GM21360 (cell line): Measurements from ENCODE around the gene ZNF521.
"Not testable (repeated sequence)": the region's sequence is repeated elsewhere in the genome, so short reads cannot be mapped to it uniquely, and the experiment has no call there.

Experiments used
- ATAC-seq: cut with Tn5 transposase; IDR thresholded peaks from one replicate; pipeline ENCODE4 v1.9.1; 2021; ENCODE audit warnings: mild to moderate bottlenecking, moderate library complexity; ENCODE audit not compliant: unreplicated experiment

The ZNF521 gene

DNA sequence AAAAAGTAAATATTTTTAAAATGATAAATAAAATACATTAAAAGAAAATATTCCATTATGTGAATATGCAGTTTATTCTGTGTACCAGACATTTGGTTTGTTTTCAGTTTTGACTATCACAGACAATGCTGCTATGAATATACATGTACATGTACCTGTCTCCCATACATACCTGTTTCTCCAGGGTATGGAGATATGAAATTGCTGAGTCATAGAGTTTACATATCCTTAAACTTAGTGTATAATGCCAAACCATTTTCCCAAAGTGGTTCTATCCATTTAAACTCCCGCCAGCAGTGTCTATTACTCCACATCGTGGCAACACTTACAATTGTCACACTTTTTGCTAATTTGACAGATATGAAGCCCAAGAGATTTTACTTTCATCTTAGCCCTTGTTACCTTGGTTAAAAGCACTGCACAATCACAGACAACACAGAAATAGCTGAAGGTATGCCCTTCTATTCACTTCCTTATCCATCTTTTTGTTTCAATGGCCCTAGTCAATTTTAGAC is 56.3 kb downstream of the ZNF521 start:
- no peak for ATAC-seq

DNA sequence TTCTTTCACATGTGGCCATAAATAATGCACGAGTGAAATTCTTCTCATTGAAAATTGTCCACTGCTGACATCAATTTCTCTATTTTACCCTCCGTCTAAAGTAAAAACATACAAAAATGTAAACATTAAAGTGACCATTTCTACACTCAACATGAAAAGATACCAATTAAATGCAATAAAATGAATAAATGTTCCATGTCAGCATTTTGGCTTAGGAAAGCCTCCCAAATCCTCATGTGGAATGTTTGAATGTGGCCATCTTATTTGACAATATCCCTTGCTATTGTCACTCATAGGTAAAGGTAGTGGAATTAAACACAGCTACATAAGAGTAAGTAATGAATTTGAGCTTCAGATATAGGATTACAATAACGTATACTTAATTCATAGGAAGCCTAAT is 60.8 kb downstream of the ZNF521 start:
- no peak for ATAC-seq

DNA sequence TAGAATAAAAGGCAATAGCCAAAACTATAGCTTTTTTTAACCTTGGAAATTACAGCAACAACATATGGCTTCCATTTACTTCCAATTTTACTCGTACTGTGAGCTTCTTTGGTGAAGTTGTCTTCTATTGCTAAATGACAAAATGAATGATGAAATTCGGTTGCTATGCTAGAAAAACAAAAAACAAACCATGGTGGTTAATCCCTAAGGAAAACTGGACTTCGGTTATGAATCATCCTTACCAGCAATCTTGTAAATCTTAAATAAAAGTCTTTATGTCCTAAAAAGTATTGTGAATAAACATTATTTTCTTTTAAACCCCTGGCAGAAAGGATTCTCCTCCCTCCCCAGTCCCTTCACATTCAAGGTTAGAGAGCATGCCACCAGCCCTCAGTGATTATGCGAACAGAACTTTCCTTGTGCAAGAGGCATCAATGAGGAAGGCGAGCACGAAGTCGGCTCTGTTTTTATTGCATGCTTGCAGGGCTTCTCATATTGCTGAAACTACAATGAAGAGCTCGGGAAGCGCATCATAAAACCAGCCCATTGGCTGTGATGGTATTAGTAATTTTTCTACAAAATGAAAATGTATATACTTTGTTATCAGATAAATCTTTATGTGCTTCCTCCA is 62.9 kb downstream of the ZNF521 start:
- no peak for ATAC-seq

DNA sequence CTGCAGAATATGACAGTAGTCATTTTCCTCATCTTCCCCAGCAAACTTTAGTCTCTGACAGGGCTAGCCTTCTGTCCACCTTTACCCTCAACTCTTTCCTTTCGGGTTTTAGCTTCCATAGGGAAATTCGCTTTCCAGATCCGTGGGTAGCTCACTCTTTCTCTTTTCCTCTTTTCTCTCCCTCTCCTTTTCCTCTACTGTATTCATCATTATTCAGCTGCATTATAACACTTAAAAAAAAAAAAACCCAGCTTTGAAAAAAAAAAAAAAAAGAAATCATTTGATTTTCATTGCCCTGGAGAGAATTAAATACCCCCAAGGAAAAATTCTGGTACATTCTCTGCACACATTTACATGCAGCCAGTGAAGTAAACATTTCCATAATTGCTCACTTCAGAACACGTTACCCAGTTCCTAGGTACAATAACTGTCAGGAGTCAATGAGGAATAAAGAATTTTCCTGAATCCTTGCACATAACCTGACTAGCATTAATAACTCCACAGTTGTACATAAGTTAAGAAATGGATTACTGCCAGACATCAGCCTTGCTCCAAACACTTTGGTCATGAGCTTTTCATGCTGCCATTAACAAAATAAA is 63.5 kb downstream of the ZNF521 start:
- no peak for ATAC-seq

DNA sequence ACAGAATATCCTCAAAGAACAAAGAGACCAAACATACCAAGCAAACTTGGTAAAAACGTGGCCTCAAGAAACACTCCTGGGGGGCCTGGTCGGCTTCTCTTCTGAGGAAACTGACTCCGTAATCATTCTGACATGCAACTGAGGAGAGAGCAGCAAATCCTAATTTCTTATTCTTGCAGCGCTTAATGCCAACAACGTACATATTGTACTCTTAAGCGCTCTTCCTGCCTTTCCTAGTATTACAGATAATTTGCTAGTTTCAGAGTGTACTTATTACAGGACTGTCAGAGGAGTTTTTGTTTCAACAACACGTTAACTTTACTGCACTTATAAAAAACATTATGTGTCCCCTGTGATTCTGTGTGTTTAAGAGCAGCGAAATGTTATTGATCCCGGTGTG is 64.9 kb downstream of the ZNF521 start:
- ATAC-seq, result no peak

DNA sequence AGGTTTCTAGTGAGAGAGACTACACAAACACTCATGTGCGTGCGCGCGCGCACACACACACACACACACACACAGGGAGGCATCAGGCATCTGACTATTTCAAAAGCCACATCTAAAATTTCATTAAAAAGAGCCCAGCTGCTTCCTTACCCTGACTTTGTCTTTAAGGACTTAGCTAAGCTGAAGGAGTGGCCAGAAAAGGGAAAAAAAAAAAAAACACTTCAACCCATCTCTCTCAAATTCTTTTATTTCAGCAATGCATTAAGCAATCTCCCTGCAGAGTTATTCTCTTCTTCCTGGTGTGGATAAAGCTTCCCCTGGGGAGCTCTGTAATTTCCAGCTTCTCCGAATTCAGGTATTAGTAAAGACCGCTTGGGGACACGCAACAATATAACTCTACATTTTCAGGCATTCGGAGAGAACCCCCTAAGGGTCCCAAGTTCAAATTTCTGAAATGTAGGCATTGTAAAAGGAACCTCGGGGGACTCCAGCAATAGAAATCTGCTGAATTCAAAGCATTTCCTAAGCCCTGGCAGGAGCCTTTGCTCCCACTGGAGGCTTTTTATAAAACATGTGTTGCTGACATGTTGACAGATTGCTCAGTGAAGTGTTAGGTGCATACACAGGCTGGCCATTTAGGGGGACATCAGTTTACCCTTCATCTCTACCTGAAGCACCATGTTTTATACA is 67.0 kb downstream of the ZNF521 start:
- ATAC-seq, result no peak

DNA sequence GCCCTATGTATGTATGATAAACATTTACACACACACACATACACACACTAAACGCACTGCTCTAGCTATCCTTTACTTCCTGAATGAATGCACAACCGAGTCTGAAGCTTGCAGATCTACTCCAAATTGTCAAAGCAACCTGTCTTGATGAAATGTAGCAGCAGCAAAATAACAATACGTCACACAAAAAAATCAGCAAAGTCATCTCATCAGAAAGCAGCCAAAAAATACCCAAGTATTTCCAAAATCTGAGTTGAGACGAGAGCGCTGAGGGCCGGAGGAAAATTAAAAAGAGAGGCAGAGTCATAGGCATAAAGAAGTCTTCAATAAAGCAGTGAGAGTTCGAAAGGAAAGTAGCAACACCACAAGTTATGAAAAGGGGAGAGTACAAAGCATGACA is 67.7 kb downstream of the ZNF521 start:
- ATAC-seq, result no peak

DNA sequence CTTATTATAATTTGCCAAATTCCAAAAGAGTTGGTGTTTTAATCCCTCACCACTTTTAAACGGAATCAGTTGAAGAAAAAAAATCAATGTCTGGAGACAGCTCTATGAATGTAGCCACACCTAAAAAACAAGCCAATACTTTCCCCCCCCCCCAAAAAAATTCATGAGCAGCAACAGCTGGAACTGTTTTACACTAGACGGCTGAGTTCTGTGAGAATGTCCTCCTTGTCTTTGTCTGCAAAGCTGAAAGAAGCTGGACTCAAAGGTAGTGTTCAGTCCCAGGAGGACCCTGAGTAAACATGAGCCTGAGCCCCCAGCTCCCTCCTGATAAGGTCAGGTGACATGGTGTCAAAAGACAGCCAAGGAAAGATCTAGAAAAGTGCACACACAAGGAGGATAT is 68.2 kb downstream of the ZNF521 start:
- no peak for ATAC-seq

DNA sequence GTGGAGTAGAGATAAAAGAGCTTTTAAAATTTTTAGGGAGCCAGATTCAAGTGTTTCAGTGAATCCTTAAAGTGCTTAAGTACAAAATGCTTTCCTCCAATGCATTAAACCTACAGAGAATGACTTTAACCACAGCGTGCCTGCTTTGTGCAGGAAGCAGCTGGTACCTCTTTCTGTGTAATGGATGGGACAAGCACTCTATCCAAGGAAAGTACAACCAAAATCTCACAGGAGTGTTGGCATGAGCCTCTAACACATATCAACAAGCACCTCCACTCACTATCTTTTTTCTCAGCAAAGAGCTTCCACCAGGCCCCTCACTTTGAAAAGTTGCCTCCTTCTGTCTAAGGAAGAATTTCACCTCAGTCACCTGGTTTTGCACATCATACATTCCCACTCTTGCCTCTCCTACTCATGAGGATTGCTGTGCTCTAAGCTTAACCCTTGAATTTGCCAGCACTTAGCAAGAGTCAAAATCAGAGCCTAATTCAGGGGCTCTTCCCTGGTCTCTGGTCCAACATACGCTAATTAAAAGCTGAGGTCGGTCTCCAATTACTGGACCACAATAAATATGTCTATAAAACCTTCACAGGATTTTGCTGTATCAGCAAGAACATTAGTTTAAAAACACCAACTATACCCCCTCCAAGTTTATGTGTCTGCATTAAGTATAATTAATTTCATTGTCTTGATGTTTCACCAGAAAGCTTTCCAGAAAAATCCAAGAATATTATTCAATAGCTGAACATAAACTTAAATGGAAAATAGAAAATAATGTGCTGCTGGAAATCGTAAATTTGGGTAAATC is 68.9 kb downstream of the ZNF521 start:
- ATAC-seq, result no peak

DNA sequence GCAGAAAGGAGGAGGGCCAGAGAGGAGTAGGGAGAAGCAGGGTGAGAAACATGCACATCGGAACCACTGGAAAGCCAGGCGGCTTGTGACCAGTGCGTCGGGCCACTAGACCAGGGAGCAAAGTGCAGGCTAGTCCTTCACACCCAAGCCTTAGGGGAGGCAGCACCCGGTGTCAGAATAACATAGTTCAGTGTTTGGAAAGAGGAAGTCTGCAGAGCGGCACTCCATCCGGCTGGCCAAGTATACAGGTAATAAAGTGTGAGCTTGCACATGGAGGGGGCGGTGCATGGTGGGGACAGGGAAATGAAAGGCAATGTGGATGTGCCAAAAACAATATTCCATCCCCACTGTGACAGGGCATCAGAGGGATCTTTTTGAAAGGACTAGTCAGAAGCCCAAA is 69.7 kb downstream of the ZNF521 start:
- no peak for ATAC-seq

DNA sequence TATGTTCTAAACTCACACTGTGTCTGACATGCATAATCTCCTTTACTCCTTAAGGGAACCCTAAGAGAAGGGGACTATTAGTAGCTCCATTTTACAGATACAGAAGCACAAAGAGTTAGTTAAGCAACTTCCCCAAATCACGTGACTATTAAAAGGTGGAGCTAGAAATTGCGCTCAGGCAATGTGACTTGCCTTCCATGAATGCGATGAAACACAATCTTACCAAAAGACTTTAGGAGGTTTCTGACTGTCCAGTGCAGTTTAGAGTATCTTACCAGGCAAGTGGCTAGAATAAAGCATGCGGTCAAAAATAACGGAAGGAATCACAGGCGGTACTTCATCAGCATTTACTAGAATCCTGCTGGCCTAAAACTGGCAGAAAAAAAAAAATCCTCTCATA is 70.4 kb downstream of the ZNF521 start:
- no peak for ATAC-seq

DNA sequence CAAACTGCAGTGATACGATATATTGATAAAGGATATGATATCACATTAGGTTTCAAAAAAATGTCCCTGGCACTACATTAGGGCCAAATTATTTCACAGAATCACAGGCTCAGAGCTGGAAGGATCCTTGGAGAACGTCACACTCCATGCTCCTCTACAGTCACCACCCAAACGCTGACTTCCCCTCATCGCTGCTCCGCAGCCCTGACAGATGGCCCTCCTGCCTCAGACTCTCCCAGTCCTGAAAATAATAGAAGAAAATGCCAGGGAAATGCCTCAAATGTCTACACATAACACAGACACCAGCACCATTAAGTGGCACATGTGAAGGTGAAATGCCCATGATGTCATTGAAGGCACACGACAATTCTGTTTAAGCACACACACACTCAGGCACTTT is 72.0 kb downstream of the ZNF521 start:
- ATAC-seq, result no peak

DNA sequence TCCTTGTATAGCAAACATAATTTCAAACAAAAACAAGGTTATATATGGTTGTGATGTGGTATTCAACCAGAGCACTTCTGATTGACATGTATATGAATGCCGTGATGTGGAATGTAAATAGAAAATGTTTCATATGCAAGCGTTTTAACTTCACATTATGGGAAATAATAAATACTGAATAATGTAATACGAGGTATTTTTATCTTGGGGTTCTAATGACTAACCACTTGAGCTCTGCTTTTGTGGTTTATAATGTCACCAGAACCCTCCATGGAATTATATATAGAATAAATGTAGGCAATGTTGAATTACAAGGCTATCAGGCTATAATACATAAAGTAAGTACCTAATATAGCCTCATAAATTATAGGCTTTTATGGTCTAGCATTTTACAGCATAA is 72.4 kb downstream of the ZNF521 start:
- no peak for ATAC-seq

DNA sequence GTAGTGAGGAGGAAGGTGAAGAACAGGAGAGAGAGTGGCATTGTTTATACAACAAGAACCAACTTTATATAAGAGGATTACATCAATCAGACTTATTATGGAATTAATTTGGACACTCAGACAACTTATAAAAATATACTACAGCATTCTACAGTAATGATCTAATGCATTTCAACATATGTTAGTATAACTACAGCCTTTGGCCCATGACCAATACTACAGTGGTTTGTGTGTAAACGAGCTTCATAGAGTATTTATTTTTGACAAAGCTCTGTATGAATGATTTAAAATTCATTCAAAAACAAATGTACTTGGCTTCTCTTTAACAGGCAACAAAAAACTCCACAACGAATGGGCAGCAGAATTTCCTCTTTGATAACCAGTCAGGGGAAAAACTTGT is 72.8 kb downstream of the ZNF521 start:
- ATAC-seq, result no peak

DNA sequence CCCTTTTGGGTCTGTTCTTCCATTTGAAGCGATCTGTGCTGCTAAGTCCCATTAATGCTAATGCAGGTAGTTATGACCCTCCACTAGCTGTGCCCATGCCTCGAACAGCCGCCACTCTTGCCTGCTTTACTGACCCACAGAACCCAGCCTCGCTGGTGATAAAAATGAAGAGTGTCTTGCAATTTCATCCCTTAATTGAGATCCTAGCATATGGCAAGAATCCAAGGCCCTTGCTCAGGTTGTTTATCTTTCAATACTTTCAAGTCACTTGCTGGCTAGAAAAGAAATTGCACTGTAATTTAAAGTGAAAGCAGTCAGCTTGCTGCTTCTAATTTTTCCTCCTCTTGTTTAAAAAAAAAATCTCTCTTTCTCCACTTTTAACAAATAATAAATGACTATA is 73.6 kb downstream of the ZNF521 start:
- no peak for ATAC-seq

DNA sequence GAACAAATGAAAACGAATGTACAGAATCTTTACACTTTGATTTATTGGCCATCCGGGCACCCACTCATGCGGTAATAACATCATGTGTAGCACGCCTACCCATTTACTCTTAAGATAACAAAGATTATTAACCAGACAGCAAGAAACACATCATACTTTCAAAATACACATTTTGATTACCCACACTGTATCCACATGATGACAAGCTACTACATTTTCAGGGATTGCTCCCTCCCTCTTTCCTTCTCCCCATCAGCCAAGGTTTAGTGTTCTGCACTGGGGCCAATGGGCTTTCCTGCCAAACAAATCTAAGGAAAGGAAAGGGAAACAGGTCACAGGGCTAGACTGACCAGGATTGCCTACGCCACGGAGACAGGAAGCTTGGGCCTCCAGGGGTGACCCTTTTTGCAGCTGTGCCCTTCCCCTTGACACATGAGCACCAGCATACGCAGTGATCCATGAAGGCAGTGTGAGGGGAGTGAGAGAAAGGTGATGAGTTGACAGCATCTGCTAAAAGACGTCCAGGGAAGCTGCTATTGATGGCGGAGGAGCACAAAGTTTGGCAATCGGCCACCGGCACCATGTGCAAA is 76.5 kb downstream of the ZNF521 start:
- no peak for ATAC-seq

DNA sequence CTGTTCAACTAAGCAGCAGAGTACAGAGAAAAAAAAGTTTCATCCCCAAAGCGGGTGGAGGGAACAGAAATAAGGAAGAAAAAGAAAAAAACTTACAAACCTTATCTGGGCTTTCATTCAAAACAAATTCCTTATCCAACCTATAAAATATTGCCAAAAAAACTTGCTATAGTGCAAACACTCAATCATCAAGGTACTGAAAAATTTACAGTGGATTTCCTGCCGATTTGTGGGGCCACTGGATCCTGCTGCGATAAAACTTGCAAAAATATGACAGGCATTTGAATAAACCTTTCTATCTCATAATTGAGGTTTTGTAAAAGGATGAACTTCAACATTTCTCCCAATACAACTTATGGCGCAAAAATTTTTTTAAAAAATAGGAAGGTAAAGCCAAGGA is 77.0 kb downstream of the ZNF521 start:
- ATAC-seq, result no peak

DNA sequence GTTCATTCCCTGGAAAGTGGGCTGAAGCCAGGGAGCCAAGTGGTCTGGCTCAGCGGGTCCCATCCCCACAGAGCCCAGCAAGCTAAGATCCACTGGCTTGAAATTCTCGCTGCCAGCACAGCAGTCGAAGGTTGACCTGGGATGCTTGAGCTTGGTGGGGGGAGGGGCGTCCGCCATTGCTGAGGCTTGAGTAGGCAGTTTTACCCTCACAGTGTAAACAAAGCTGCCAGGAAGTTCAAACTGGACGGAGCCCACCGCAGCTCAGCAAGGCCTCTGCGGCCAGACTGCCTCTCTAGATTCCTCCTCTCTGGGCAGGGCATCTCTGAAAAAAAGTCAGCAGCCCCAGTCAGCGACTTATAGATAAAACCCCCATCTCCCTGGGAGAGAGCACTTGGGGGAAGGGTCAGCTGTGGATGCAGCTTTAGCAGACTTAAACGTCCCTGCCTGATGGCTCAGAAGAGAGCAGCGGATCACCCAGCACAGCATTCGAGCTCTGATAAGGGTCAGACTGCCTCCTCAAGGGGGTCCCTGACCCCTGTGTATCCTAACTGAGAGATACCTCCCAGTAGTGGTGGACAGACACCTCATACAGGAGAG is 84.9 kb downstream of the ZNF521 start:
- ATAC-seq, result not testable (repeated sequence)

DNA sequence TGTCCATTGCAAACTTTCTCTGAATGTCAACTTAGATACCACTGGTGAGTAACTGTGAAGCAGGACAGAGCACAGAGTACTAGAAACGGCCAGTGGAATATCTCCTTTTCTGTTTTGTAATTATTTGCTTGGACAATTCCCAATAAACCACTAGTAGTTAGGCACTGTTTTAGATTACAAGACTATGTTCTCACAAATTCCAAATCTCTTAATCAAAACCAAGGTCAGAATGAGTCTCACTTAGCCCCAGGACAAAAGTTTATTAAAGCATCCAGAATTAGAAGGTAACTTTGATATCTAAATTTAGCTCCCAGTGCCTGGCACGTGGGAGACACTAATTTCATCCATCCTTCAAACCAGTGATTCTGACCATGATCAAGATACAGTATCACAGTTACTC is 89.0 kb downstream of the ZNF521 start:
- no peak for ATAC-seq

DNA sequence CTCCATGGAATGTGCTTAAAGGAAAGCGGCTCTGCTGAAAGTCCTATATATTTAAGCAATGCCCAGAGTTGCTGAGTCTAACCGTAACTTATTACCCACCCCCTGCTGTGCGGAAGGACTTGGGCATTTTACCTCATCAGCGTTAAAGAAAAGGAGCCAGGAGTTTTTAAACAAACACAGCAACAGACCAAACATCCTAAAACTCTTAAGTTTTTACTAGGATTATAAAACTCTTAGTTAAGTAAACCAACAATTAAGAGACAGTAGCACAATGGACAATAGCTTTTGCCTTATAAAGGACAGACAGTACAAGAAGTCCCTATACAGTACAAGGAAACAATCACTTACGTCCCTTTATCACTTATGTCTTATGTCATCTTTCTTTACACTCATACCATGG is 90.2 kb downstream of the ZNF521 start:
- no peak for ATAC-seq

DNA sequence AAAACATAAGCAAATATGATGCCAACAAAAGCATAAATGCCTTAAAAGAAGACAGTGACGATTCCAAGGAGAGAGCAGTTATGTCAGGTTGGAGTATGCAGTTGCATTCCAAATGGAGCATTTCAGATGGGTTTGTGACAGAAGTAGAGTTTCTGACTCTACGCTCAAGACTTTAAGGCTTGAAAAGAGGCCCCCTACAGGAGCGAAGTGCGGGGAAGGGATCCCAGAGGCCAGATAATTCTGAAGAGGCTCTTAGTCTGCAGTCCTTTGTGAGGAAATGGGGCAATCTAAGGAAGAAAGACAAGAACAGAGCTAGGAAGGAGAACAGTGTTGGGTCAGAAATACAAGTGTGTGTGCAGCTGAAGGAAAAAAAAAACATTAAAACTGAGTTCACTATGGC is 95.5 kb downstream of the ZNF521 start:
- ATAC-seq, result no peak
